HL-60 (cell line): ENCODE results near the gene TMBIM6.

Experiments
- DNase-seq, 2 experiments: peaks; one replicate each; pipeline ENCODE4 v3.0.0-alpha.2; 2010 to 2020; ENCODE audit warnings: low read depth in 1 of 2, low spot score in 1 of 2
- H3K27ac ChIP-seq: fragments of 250-450 bp; sonication (Bioruptor Pico); replicated peaks from 2 replicates; pipeline ENCODE4 v1.5.1; 2020; ENCODE audit warnings: mild to moderate bottlenecking, moderate library complexity
- H3K27me3 ChIP-seq: fragments of 250-450 bp; sonication (Bioruptor Pico); 2 replicates; pipeline ENCODE4 v1.5.1; 2021; ENCODE audit warnings: mild to moderate bottlenecking, moderate library complexity; ENCODE audit not compliant: insufficient read depth, poor library complexity, severe bottlenecking
- H3K4me3 ChIP-seq: replicated peaks from 2 replicates; pipeline ENCODE4 v1.5.1; 2011; ENCODE audit warnings: mild to moderate bottlenecking, control low read depth, low read length; ENCODE audit not compliant: insufficient read depth
- GABPA ChIP-seq: IDR thresholded peaks from 2 replicates; pipeline ENCODE4 v1.6.1; 2012; ENCODE audit warnings: low read depth
- POLR2AphosphoS5 ChIP-seq: IDR thresholded peaks from 2 replicates; pipeline ENCODE4 v1.6.1; 2012; ENCODE audit warnings: low read depth
- SPI1 ChIP-seq: IDR thresholded peaks from 2 replicates; pipeline ENCODE4 v1.6.1; 2012; ENCODE audit warnings: low read depth, mild to moderate bottlenecking, borderline replicate concordance
- TF ChIP-seq, protein P1 (sequence below): IDR thresholded peaks from one replicate; pipeline ENCODE4 v1.5.1; 2011; ENCODE audit warnings: low read length, control low read depth, inconsistent platforms; ENCODE audit not compliant: insufficient read depth
- TF ChIP-seq, protein P2 (sequence below): IDR thresholded peaks from 2 replicates; pipeline ENCODE4 v1.6.1; 2012; ENCODE audit warnings: low read depth; ENCODE audit not compliant: insufficient replicate concordance

The TMBIM6 gene

GRCh38 chr12:49705479-49706134 lies 35.8 kb upstream of the TMBIM6 start:
- peak in 1 of 2 experiments; percentile 3 for DNase-seq
- no peak overlapping the region for H3K27ac ChIP-seq
- H3K27me3 ChIP-seq: no peaks in the 10 kb centered on the region
- H3K4me3 ChIP-seq: peak overlapping the region; percentile 81
- TF ChIP-seq, protein P1, sequence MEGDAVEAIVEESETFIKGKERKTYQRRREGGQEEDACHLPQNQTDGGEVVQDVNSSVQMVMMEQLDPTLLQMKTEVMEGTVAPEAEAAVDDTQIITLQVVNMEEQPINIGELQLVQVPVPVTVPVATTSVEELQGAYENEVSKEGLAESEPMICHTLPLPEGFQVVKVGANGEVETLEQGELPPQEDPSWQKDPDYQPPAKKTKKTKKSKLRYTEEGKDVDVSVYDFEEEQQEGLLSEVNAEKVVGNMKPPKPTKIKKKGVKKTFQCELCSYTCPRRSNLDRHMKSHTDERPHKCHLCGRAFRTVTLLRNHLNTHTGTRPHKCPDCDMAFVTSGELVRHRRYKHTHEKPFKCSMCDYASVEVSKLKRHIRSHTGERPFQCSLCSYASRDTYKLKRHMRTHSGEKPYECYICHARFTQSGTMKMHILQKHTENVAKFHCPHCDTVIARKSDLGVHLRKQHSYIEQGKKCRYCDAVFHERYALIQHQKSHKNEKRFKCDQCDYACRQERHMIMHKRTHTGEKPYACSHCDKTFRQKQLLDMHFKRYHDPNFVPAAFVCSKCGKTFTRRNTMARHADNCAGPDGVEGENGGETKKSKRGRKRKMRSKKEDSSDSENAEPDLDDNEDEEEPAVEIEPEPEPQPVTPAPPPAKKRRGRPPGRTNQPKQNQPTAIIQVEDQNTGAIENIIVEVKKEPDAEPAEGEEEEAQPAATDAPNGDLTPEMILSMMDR: no peak
- TF ChIP-seq, protein P2, sequence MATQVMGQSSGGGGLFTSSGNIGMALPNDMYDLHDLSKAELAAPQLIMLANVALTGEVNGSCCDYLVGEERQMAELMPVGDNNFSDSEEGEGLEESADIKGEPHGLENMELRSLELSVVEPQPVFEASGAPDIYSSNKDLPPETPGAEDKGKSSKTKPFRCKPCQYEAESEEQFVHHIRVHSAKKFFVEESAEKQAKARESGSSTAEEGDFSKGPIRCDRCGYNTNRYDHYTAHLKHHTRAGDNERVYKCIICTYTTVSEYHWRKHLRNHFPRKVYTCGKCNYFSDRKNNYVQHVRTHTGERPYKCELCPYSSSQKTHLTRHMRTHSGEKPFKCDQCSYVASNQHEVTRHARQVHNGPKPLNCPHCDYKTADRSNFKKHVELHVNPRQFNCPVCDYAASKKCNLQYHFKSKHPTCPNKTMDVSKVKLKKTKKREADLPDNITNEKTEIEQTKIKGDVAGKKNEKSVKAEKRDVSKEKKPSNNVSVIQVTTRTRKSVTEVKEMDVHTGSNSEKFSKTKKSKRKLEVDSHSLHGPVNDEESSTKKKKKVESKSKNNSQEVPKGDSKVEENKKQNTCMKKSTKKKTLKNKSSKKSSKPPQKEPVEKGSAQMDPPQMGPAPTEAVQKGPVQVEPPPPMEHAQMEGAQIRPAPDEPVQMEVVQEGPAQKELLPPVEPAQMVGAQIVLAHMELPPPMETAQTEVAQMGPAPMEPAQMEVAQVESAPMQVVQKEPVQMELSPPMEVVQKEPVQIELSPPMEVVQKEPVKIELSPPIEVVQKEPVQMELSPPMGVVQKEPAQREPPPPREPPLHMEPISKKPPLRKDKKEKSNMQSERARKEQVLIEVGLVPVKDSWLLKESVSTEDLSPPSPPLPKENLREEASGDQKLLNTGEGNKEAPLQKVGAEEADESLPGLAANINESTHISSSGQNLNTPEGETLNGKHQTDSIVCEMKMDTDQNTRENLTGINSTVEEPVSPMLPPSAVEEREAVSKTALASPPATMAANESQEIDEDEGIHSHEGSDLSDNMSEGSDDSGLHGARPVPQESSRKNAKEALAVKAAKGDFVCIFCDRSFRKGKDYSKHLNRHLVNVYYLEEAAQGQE: no peak
- TF ChIP-seq SPI1: peak; percentile 10; the same call in 1 of the 2 replicates

DNA sequence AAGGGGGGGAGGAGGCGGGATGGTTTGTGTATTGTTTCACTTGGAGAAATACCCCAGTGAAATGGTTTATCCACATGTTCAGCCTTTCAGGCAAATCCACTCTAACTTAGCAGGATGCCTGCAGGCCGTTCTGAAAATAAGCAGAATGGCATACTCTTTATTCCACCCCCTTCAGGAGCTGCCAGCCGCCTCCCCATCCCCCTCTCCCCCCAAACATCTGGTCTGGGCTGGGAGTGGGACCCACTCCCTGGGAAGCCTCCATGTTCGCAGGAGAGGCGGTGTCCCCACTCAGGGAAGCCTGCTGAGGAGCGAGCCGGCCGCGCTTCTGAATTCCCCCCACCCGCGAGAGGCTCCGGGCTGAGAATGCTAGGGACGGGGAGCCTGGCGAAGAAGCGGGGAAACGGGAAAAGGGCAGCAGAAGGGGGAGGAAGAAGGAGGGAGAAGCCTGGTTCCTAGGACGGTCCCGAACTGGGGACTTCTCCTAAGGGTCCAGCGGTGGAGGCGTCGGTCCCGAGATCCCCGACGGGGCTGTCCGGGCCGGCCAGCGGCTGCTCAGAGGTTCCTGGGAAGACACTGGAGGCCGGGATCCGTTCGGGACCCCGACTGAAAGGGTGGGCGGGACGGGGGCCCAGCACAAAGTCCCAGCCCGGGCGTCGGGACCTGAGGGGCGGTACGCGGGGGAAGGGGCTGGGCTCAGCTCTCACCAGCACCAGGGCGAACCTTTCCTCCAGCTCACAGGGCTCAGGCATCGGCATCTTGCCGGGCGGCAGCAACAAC lies 34.8 kb upstream of the TMBIM6 start:
- Histone ChIP-seq H3K27ac (peak overlapping the region; percentile 54), H3K4me3 (peak overlapping the region; percentile 81)

GRCh38 chr12:49707128-49707811 lies 34.1 kb upstream of the TMBIM6 start, which contains the start of gene FMNL3:
TSS of gene FMNL3 (minus strand) at chr12:49707405. CDS start at chr12:49707180, 225 bp downstream.
- Histone ChIP-seq H3K4me3 (peak within 1 kb of the TSS; percentile 81), H3K27me3 (no peaks in the 10 kb centered on the region), H3K27ac (peak within 1 kb of the TSS; percentile 54)
- TF ChIP-seq, protein P1: peak; percentile 71
- TF ChIP-seq GABPA: no peak
- peak; percentile 92 to 96 for DNase-seq

More for the DNA sequence above, 34.8 kb upstream of the TMBIM6 start:
- no peaks in the 10 kb centered on the region for H3K27me3 ChIP-seq
- TF ChIP-seq, protein P2: no peak
- TF ChIP-seq GABPA (no peak), SPI1 (no peak), POLR2AphosphoS5 (no peak)
- TF ChIP-seq, protein P1: no peak
- no peak for DNase-seq
